Hepatocyte (in vitro differentiated cells): ENCODE measurements around the gene ANKRD44.

Experiments used
- EZH2 ChIP-seq: fragments of 200-600 bp; sonication (generic); IDR thresholded peaks from 2 replicates; pipeline ENCODE4 v1.6.1; 2016; ENCODE audit warnings: antibody characterized with exemption, mild to moderate bottlenecking, borderline replicate concordance
- TF ChIP-seq, protein P1 (sequence below): fragments of 200-600 bp; sonication (generic); IDR thresholded peaks from 2 replicates; pipeline ENCODE4 v1.5.1; 2016; ENCODE audit warnings: antibody characterized with exemption, mild to moderate bottlenecking; ENCODE audit not compliant: poor library complexity

DNA sequence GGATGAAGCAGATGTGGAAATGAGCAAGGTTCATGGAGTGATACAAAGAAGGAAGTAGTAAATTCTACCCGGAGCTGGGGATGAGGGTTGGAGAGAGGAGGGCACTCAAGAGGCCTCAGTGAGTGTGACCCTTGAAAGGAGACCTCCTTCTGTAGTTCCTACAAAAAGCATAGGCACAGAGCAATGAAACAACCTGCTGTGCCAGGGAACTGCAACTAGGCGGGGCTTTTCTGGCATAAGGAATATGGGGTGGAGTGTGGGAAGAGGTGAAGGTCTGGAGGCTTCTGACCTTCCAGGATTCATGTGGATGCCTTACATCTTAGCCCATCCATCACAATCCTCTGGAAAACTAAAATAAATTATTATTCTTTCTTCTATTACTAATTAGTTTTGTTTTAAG, 358.6 kb downstream of the ANKRD44 start:
- TF ChIP-seq, protein P1, sequence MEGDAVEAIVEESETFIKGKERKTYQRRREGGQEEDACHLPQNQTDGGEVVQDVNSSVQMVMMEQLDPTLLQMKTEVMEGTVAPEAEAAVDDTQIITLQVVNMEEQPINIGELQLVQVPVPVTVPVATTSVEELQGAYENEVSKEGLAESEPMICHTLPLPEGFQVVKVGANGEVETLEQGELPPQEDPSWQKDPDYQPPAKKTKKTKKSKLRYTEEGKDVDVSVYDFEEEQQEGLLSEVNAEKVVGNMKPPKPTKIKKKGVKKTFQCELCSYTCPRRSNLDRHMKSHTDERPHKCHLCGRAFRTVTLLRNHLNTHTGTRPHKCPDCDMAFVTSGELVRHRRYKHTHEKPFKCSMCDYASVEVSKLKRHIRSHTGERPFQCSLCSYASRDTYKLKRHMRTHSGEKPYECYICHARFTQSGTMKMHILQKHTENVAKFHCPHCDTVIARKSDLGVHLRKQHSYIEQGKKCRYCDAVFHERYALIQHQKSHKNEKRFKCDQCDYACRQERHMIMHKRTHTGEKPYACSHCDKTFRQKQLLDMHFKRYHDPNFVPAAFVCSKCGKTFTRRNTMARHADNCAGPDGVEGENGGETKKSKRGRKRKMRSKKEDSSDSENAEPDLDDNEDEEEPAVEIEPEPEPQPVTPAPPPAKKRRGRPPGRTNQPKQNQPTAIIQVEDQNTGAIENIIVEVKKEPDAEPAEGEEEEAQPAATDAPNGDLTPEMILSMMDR, result no peak
- TF ChIP-seq EZH2, result no peak
